ENCODE data around the gene SPDYC. TPM values are rescaled to one million over a fixed set of nuclear protein-coding genes. Genes with fewer than 3 reads are reported as not detected.

Gene SPDYC
- polyA plus RNA-seq, 1 experiment, result not detected

GRCh38 chr11:65208785-65209710, 39.0 kb downstream of the SPDYC start:
- Histone ChIP-seq H3K27me3 (ENCODE audit: control insufficient read depth, insufficient read depth, low read length) (no peaks in the 10 kb centered on the region), H3K4me3 (ENCODE audit: low read depth, low read length) (no peak overlapping the region), H3K27ac (ENCODE audit: low read depth, low read length) (no peak overlapping the region), H3K9me3 (ENCODE audit: control insufficient read depth, insufficient read depth, low read length) (no peaks in the 10 kb centered on the region; the same call in 1 of the 2 replicates)
- no peak for DNase-seq (ENCODE audit: low read depth, low spot score)
- CTCF ChIA-PET, result no interaction called here
- TF ChIP-seq CTCF (IDR thresholded peaks at IDR 0.05; ENCODE audit: low read depth, low read length), result no peak
- POLR2A ChIA-PET, result no interaction called here

- H3K4me3 ChIP-seq (ENCODE audit: low read depth, low read length), result no peak overlapping the region
- H3K27ac ChIP-seq (ENCODE audit: low read depth, low read length), result no peak overlapping the region
- no peak for DNase-seq (ENCODE audit: low read depth, low spot score)
- H3K27me3 ChIP-seq (ENCODE audit: control insufficient read depth, insufficient read depth, low read length), result no peaks in the 10 kb centered on the region
- ChIA-PET POLR2A (no interaction called here), CTCF (interaction anchor here (0.5 kb wide), 1 partner anchor 51 kb away, joined by 3 read pairs; no protein-coding TSS in a partner anchor)
- no peak for TF ChIP-seq CTCF (IDR thresholded peaks at IDR 0.05; ENCODE audit: low read depth, low read length)
- no peaks in the 10 kb centered on the region; the same call in 1 of the 2 replicates for H3K9me3 ChIP-seq (ENCODE audit: control insufficient read depth, insufficient read depth, low read length)
Observed at GRCh38 chr11:65209711-65210360, 39.8 kb downstream of the SPDYC start.

GRCh38 chr11:65210361-65210731, 40.3 kb downstream of the SPDYC start:
- Histone ChIP-seq H3K27me3 (ENCODE audit: control insufficient read depth, insufficient read depth, low read length) (no peaks in the 10 kb centered on the region), H3K4me3 (ENCODE audit: low read depth, low read length) (no peak overlapping the region), H3K27ac (ENCODE audit: low read depth, low read length) (no peak overlapping the region), H3K9me3 (ENCODE audit: control insufficient read depth, insufficient read depth, low read length) (no peaks in the 10 kb centered on the region; the same call in 1 of the 2 replicates)
- DNase-seq (ENCODE audit: low read depth, low spot score), result no peak
- POLR2A ChIA-PET, result no interaction called here
- CTCF ChIA-PET, result interaction anchor here (0.5 kb wide), 1 partner anchor 50 kb away, joined by 3 read pairs; no protein-coding TSS in a partner anchor
- no peak for TF ChIP-seq CTCF (IDR thresholded peaks at IDR 0.05; ENCODE audit: low read depth, low read length)

- H3K27ac ChIP-seq (ENCODE audit: low read depth, low read length), result no peak overlapping the region
- no peaks in the 10 kb centered on the region for H3K27me3 ChIP-seq (ENCODE audit: control insufficient read depth, insufficient read depth, low read length)
- DNase-seq (ENCODE audit: low read depth, low spot score), result no peak
- POLR2A ChIA-PET, result no interaction called here
- CTCF ChIA-PET, result no interaction called here
- TF ChIP-seq CTCF (IDR thresholded peaks at IDR 0.05; ENCODE audit: low read depth, low read length), result no peak
- H3K4me3 ChIP-seq (ENCODE audit: low read depth, low read length), result no peak overlapping the region
- H3K9me3 ChIP-seq (ENCODE audit: control insufficient read depth, insufficient read depth, low read length), result peaks cover 2% of the 10 kb centered on the region; the same call in 1 of the 2 replicates
Observed at GRCh38 chr11:65210748-65211147, 40.7 kb downstream of the SPDYC start.
